ENCODE data around the gene IMMP2L. TPM values are rescaled to one million over a fixed set of nuclear protein-coding genes. Genes with fewer than 3 reads are reported as not detected.
A peak's percentile ranks its signal among the peaks of the same experiment; 100 is the strongest.
"Not testable (repeated sequence)": the region's sequence is repeated elsewhere in the genome, so short reads cannot be mapped to it uniquely, and the experiment has no call there.

The IMMP2L gene
- total and polyA plus RNA-seq, 8 donors: 2.5 to 40.8 (median 20.0) TPM; not detected in 1

GRCh38 chr7:111459065-111459756 is 103.1 kb downstream of the IMMP2L start:
- Histone ChIP-seq H3K27ac (no peak overlapping the region), H3K36me3 (no peaks in the 10 kb centered on the region), H3K27me3 (no peaks in the 10 kb centered on the region), H3K9me3 (no peaks in the 10 kb centered on the region), H3K4me3 (no peak overlapping the region), H3K4me1 (peaks cover 0 to 5% (median 0%) of the 10 kb centered on the region in 4 donors)
- TF ChIP-seq, protein P1, sequence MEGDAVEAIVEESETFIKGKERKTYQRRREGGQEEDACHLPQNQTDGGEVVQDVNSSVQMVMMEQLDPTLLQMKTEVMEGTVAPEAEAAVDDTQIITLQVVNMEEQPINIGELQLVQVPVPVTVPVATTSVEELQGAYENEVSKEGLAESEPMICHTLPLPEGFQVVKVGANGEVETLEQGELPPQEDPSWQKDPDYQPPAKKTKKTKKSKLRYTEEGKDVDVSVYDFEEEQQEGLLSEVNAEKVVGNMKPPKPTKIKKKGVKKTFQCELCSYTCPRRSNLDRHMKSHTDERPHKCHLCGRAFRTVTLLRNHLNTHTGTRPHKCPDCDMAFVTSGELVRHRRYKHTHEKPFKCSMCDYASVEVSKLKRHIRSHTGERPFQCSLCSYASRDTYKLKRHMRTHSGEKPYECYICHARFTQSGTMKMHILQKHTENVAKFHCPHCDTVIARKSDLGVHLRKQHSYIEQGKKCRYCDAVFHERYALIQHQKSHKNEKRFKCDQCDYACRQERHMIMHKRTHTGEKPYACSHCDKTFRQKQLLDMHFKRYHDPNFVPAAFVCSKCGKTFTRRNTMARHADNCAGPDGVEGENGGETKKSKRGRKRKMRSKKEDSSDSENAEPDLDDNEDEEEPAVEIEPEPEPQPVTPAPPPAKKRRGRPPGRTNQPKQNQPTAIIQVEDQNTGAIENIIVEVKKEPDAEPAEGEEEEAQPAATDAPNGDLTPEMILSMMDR (IDR thresholded peaks at IDR 0.05): no peak
- no peak for TF ChIP-seq POLR2A (IDR thresholded peaks at IDR 0.05)
- no peak for TF ChIP-seq EP300 (IDR thresholded peaks at IDR 0.05)
- no peak for TF ChIP-seq POLR2AphosphoS5 (IDR thresholded peaks at IDR 0.05)
- 49 to 68% (median 58%) methylated on average over 2 of the region's 2 CpGs for WGBS, 5 donors
- intact Hi-C loops (cut with DNase I; ENCODE audit: low total_unique reads): no loop called here
- no peak for DNase-seq

- 77 to 100% (median 97%) methylated on average over 1 to 2 of the region's 2 CpGs for WGBS, 5 donors
- H3K27me3 ChIP-seq; DNase-seq; H3K9me3 ChIP-seq; H3K4me1 ChIP-seq; H3K27ac ChIP-seq; intact Hi-C loops (cut with DNase I; ENCODE audit: low total_unique reads); H3K4me3 ChIP-seq; H3K36me3 ChIP-seq: not testable (repeated sequence)
Measured at GRCh38 chr7:111450705-111451104, 111.6 kb downstream of the IMMP2L start.

DNA sequence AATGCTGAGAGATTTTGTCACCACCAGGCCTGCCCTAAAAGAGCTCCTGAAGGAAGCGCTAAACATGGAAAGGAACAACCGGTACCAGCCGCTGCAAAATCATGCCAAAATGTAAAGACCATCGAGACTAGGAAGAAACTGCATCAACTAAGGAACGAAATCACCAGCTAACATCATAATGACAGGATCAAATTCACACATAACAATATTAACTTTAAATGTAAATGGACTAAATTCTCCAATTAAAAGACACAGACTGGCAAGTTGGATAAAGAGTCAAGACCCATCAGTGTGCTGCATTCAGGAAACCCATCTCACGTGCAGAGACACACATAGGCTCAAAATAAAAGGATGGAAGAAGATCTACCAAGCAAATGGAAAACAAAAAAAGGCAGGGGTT is 114.8 kb downstream of the IMMP2L start:
- H3K27ac ChIP-seq; H3K9me3 ChIP-seq; H3K27me3 ChIP-seq; H3K4me1 ChIP-seq; H3K36me3 ChIP-seq; H3K4me3 ChIP-seq; DNase-seq; intact Hi-C loops (cut with DNase I; ENCODE audit: low total_unique reads): not testable (repeated sequence)
- 88 to 100% (median 89%) methylated on average over 3 to 4 of the region's 6 CpGs for WGBS, 5 donors

DNA sequence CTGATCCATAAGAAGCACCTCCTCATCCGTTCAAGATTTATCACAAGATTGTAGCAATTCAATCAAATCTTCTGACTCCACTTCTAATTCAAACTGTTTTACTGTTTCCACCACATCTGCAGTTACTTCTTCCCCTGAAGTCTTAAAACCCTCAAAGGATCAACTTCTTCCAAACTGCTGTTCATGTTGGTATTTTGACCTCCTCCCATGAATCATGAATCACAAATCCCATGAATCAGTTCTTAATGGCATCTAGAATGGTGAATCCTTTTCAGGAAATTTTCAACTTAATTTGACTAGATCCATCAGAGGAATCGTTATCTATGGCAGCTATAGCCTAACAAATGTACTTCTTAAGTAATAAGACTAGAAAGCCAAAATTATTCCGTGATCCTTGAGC is 122.3 kb downstream of the IMMP2L start:
- DNase-seq: no peak
- H3K36me3 ChIP-seq: no peaks in the 10 kb centered on the region
- intact Hi-C loops (cut with DNase I; ENCODE audit: low total_unique reads): no loop called here
- H3K4me3 ChIP-seq: no peak overlapping the region
- no peaks in the 10 kb centered on the region for H3K27me3 ChIP-seq
- 92 to 95% (median 94%) methylated on average over 3 of the region's 3 CpGs for WGBS, 5 donors
- H3K4me1 ChIP-seq: peaks cover 0 to 11% (median 7%) of the 10 kb centered on the region in 4 donors
- TF ChIP-seq POLR2AphosphoS5 (IDR thresholded peaks at IDR 0.05) (no peak), POLR2A (IDR thresholded peaks at IDR 0.05) (no peak), EP300 (IDR thresholded peaks at IDR 0.05) (no peak)
- TF ChIP-seq, protein P1 (IDR thresholded peaks at IDR 0.05): no peak
- H3K9me3 ChIP-seq: peaks cover 0 to 6% (median 0%) of the 10 kb centered on the region in 4 donors
- H3K27ac ChIP-seq: no peak overlapping the region

- H3K27ac ChIP-seq: no peak overlapping the region
- H3K36me3 ChIP-seq: no peaks in the 10 kb centered on the region
- TF ChIP-seq, protein P1 (IDR thresholded peaks at IDR 0.05): no peak
- TF ChIP-seq EP300 (IDR thresholded peaks at IDR 0.05) (no peak), POLR2A (IDR thresholded peaks at IDR 0.05) (no peak), POLR2AphosphoS5 (IDR thresholded peaks at IDR 0.05) (no peak)
- DNase-seq: peak in 1 of 2 donors; percentile 30
- H3K9me3 ChIP-seq: peaks cover 0 to 17% (median 5%) of the 10 kb centered on the region in 4 donors
- H3K27me3 ChIP-seq: no peaks in the 10 kb centered on the region
- intact Hi-C loops (cut with DNase I; ENCODE audit: low total_unique reads): no loop called here
- 42 to 59% (median 52%) methylated on average over 3 of the region's 3 CpGs for WGBS, 5 donors
- H3K4me1 ChIP-seq: peaks cover 0 to 11% (median 7%) of the 10 kb centered on the region in 4 donors
- H3K4me3 ChIP-seq: no peak overlapping the region
Measured at GRCh38 chr7:111438369-111439289, 123.7 kb downstream of the IMMP2L start.
